Sigmoid colon (tissue), 7 donors: ENCODE results near the gene SYT9. TPM values are rescaled to one million over a fixed set of nuclear protein-coding genes. Genes with fewer than 3 reads are reported as not detected.

Experiments
- DNase-seq: peaks from one replicate; pipeline ENCODE4 v3.0.0-alpha.2; 2019
- H3K27ac ChIP-seq, 4 donors: fragments of 200-600 bp; sonication (generic); one replicate each; pipeline ENCODE4 v1.5.1; 2016 to 2019; ENCODE audit warnings: mild to moderate bottlenecking in 1 of 4
- H3K27me3 ChIP-seq, 3 donors: fragments of 200-600 bp; sonication (generic); one replicate each; pipeline ENCODE4 v1.5.1; 2019; ENCODE audit warnings: mild to moderate bottlenecking in 1 of 3
- H3K36me3 ChIP-seq, 4 donors: fragments of 200-600 bp; sonication (generic); one replicate each; pipeline ENCODE4 v1.5.1; 2016 to 2019
- H3K4me1 ChIP-seq, 4 donors: fragments of 200-600 bp; sonication (generic); one replicate each; pipeline ENCODE4 v1.5.1; 2017 to 2019
- H3K4me3 ChIP-seq, 4 donors: fragments of 200-600 bp; sonication (generic); one replicate each; pipeline ENCODE4 v1.5.1; 2017 to 2019; ENCODE audit warnings: mild to moderate bottlenecking in 2 of 4, moderate library complexity in 1 of 4
- H3K9me3 ChIP-seq, 4 donors: fragments of 200-600 bp in 3 of 4; sonication (generic) in 3 of 4; one replicate each; pipeline versions ENCODE4 v1.5.1 to v1.6.1; 2013 to 2019
- EP300 ChIP-seq, 4 donors: sonication (generic); formaldehyde crosslinking; IDR thresholded peaks; one replicate each; pipeline ENCODE4 v1.6.1; 2017; ENCODE audit warnings: antibody characterized with exemption in 4 of 4
- POLR2A ChIP-seq, 2 donors: fragments of 450-650 bp; IDR thresholded peaks; one replicate each; pipeline ENCODE4 v1.6.1; 2016; ENCODE audit warnings: antibody characterized with exemption in 2 of 2, mild to moderate bottlenecking in 2 of 2, moderate library complexity in 2 of 2
- POLR2AphosphoS5 ChIP-seq, 4 donors: sonication (generic); formaldehyde crosslinking; IDR thresholded peaks; one replicate each; pipeline ENCODE4 v1.6.1; 2017; ENCODE audit warnings: antibody characterized with exemption in 4 of 4
- WGBS, 2 donors: extraction: QIAGEN DNeasy Blood & Tissue Kit; methylation state at CpG; one replicate each; pipeline ENCODE4 v1.1.7; 2013; 5-methylcytosine and 5-hydroxymethylcytosine counted together
- intact Hi-C: fragments of 100-400 bp; cut with DNase I; formaldehyde crosslinking; loops from one replicate; pipeline ENCODE4 v1.15.1; 2023
- polyA plus RNA-seq, 3 donors: library from polyadenylated mRNA; stranded (reverse); fragments of 200-250 nt; gene quantifications; one replicate each; pipeline ENCODE4 v1.2.3, GENCODE V29; 2013
- total RNA-seq, 4 donors: library from RNA; depleted of rRNA; stranded (reverse); fragments of >200 nt; gene quantifications; one replicate each; pipeline ENCODE4 v1.1.0, GENCODE V29; 2016
- TF ChIP-seq, protein P1 (sequence below), 4 experiments: fragments of 450-650 bp in 3 of 4; fragments of 200-600 bp in 1 of 4; IDR thresholded peaks; one replicate each; pipeline ENCODE4 v1.5.1; 2016 to 2019; ENCODE audit warnings: antibody characterized with exemption in 4 of 4, mild to moderate bottlenecking in 3 of 4, moderate library complexity in 2 of 4
- donor health status: healthy with polysubstance abuse.
- donor health status: Bipolar disorder and iron deficiency.
- donor health status: healthy.

SYT9 gene
- total and polyA plus RNA-seq, 7 donors: 0.16 to 1.1 (median 0.28) TPM; not detected in 2

DNA sequence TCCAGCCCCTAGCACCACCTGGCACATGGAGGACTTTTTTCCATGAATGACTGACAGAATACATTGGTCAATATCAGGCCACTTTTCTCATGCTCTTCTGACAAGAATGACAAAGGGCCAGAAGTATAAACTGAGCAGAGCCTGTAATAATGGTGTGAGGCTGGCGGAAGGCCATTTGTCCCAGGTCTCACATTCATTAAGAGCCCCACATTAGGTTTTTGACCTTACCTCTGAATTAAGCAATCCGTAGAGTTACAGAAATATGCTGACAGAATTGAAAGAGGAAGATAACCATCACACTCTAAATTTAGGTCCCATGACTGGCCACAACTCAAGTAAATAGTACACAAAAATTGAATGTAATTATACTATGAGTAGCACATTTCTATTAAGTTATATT lies 55.2 kb downstream of the SYT9 start:
- 82 to 88% methylated on average over 2 of the region's 2 CpGs for WGBS, 2 donors
- no peak for DNase-seq
- TF ChIP-seq POLR2A (IDR thresholded peaks at IDR 0.05): no peak
- TF ChIP-seq, protein P1, sequence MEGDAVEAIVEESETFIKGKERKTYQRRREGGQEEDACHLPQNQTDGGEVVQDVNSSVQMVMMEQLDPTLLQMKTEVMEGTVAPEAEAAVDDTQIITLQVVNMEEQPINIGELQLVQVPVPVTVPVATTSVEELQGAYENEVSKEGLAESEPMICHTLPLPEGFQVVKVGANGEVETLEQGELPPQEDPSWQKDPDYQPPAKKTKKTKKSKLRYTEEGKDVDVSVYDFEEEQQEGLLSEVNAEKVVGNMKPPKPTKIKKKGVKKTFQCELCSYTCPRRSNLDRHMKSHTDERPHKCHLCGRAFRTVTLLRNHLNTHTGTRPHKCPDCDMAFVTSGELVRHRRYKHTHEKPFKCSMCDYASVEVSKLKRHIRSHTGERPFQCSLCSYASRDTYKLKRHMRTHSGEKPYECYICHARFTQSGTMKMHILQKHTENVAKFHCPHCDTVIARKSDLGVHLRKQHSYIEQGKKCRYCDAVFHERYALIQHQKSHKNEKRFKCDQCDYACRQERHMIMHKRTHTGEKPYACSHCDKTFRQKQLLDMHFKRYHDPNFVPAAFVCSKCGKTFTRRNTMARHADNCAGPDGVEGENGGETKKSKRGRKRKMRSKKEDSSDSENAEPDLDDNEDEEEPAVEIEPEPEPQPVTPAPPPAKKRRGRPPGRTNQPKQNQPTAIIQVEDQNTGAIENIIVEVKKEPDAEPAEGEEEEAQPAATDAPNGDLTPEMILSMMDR (IDR thresholded peaks at IDR 0.05): no peak
- no peak for TF ChIP-seq EP300 (IDR thresholded peaks at IDR 0.05)
- no peak for TF ChIP-seq POLR2AphosphoS5 (IDR thresholded peaks at IDR 0.05)
- no peak overlapping the region for H3K4me3 ChIP-seq
- no peaks in the 10 kb centered on the region for H3K36me3 ChIP-seq
- H3K4me1 ChIP-seq: no peaks in the 10 kb centered on the region
- H3K27me3 ChIP-seq: no peaks in the 10 kb centered on the region
- no peaks in the 10 kb centered on the region for H3K9me3 ChIP-seq
- H3K27ac ChIP-seq: no peak overlapping the region
- intact Hi-C loops: no loop called here

DNA sequence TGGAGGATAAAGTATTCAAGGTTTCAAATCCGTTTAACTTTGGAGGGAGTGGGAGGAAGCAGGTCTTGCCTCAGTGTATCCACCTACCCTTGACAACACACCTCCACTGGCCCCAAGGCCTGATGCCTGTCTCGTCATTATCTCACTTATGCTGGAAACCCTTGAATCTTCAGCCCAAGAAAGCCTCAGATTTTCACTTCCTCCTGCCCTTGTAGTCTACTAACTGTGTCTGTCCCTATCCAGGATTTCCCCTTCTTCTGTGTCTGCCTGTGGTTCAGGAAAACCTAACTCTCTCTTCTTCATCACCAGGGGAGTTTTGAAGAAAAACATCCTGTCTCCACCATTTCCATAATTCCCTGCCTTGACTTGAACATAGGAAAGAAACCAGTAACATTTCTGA lies 56.1 kb downstream of the SYT9 start:
- Histone ChIP-seq H3K36me3 (no peaks in the 10 kb centered on the region), H3K4me3 (no peak overlapping the region), H3K27me3 (no peaks in the 10 kb centered on the region), H3K27ac (no peak overlapping the region), H3K4me1 (no peaks in the 10 kb centered on the region), H3K9me3 (no peaks in the 10 kb centered on the region)
- TF ChIP-seq EP300 (IDR thresholded peaks at IDR 0.05) (no peak), POLR2AphosphoS5 (IDR thresholded peaks at IDR 0.05) (no peak), POLR2A (IDR thresholded peaks at IDR 0.05) (no peak)
- intact Hi-C loops: no loop called here
- no peak for DNase-seq
- WGBS, 2 donors: 64 to 78% methylated on average over 2 of the region's 2 CpGs

DNA sequence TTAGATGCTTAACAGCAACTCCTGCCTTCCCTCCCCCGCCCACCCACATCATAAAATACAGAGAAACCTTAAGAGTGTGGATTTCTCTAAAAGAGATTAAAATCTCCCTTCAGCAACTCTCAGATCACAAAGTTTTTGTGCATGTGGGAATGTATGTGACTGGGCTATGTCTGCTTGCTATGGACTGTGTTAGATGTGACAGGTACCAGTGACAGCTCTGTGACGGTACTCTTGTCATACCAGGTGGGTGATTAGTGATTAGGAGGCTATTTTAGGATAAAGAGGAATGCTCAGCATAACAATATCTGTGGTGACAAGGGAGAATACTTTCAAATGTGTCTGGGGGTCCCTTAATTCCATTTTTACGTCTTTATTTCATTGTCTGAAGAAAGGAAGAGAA lies 60.2 kb downstream of the SYT9 start:
- DNase-seq: no peak
- H3K4me3 ChIP-seq: no peak overlapping the region
- no peaks in the 10 kb centered on the region for H3K36me3 ChIP-seq
- 17 to 40% methylated on average over 3 of the region's 3 CpGs for WGBS, 2 donors
- TF ChIP-seq POLR2AphosphoS5 (IDR thresholded peaks at IDR 0.05) (no peak), POLR2A (IDR thresholded peaks at IDR 0.05) (no peak), EP300 (IDR thresholded peaks at IDR 0.05) (no peak)
- TF ChIP-seq, protein P1 (IDR thresholded peaks at IDR 0.05): no peak
- H3K4me1 ChIP-seq: no peaks in the 10 kb centered on the region
- no peaks in the 10 kb centered on the region for H3K9me3 ChIP-seq
- intact Hi-C loops: no loop called here
- no peaks in the 10 kb centered on the region for H3K27me3 ChIP-seq
- no peak overlapping the region for H3K27ac ChIP-seq

DNA sequence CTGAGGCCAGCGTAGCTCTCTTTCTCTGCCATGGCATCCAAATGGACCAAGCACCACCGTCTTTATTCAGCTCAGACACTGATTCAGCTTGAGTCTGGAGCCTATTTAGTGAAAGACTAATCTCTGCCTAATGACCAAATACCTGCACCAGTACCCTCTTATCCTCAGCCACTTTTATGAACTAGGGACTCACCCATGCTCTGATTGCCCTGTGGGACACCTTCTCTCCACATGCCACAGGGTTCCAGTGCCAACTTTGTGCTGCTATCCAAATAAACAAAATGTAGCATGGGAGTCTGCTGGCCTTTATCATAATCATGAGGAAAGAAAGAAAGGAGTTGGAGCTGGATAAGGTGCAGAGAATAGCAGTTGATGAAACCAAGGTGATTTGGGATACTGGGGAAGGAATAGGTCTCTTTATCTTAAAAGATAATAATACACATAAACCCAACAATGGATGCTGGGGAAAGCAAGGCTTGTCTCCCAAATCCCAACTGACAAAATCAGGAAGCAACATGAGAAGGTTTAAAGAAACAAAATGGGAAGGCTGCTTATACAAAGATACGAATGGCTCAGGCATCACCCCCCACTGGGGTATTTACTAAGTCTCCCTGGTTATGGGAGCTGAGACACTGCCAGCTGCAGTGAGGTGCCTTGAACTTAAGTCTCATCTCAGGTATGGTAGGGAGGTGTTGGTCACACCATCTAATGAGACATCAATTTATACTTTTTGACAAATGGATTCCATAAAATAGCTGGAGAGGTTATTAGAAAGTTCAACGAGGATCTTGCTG lies 63.3 kb downstream of the SYT9 start:
- intact Hi-C loops: no loop called here
- no peaks in the 10 kb centered on the region for H3K9me3 ChIP-seq
- H3K36me3 ChIP-seq: no peaks in the 10 kb centered on the region
- no peak for TF ChIP-seq EP300 (IDR thresholded peaks at IDR 0.05)
- TF ChIP-seq POLR2AphosphoS5 (IDR thresholded peaks at IDR 0.05): no peak
- TF ChIP-seq POLR2A (IDR thresholded peaks at IDR 0.05): no peak
- TF ChIP-seq, protein P1 (IDR thresholded peaks at IDR 0.05): no peak
- no peaks in the 10 kb centered on the region for H3K27me3 ChIP-seq
- no peak for DNase-seq
- no peak overlapping the region for H3K27ac ChIP-seq
- no peak overlapping the region for H3K4me3 ChIP-seq
- H3K4me1 ChIP-seq: no peaks in the 10 kb centered on the region
- 74 to 78% methylated on average over 4 of the region's 4 CpGs for WGBS, 2 donors

DNA sequence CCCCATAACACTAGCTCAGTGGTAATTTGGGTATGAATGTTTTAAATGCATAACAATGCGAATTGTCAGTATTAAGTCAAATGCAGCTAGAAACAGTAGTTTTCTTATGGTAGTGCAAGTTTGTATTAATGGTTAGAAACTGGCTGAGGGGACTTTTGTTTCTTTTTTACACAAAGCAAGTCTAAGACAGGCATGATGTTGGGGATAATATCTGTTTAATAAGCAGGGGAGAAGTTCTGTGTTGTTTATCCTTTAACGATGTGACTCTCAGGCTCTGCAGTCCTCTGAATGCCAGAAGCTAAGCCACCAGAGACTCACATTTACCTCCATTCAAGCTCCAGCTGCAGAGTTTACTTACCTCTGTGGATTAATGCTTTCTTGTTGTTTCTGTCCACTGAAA lies 67.8 kb downstream of the SYT9 start:
- no peaks in the 10 kb centered on the region for H3K36me3 ChIP-seq
- no peak for TF ChIP-seq POLR2AphosphoS5 (IDR thresholded peaks at IDR 0.05)
- TF ChIP-seq EP300 (IDR thresholded peaks at IDR 0.05): no peak
- TF ChIP-seq POLR2A (IDR thresholded peaks at IDR 0.05): no peak
- TF ChIP-seq, protein P1 (IDR thresholded peaks at IDR 0.05): no peak
- no peak for DNase-seq
- H3K27me3 ChIP-seq: no peaks in the 10 kb centered on the region
- H3K4me3 ChIP-seq: no peak overlapping the region
- WGBS, 2 donors: 65 to 70% methylated on average over 2 of the region's 2 CpGs
- no peaks in the 10 kb centered on the region for H3K4me1 ChIP-seq
- no peak overlapping the region for H3K27ac ChIP-seq
- intact Hi-C loops: no loop called here
- no peaks in the 10 kb centered on the region for H3K9me3 ChIP-seq
